ENCODE results near the gene TMEM44. TPM values are rescaled to one million over a fixed set of nuclear protein-coding genes. Genes with fewer than 3 reads are reported as not detected.

The TMEM44 gene
- total RNA-seq, 4 donors from 2014 or later = 7.7 to 51.2 (median 23.5) TPM

DNA sequence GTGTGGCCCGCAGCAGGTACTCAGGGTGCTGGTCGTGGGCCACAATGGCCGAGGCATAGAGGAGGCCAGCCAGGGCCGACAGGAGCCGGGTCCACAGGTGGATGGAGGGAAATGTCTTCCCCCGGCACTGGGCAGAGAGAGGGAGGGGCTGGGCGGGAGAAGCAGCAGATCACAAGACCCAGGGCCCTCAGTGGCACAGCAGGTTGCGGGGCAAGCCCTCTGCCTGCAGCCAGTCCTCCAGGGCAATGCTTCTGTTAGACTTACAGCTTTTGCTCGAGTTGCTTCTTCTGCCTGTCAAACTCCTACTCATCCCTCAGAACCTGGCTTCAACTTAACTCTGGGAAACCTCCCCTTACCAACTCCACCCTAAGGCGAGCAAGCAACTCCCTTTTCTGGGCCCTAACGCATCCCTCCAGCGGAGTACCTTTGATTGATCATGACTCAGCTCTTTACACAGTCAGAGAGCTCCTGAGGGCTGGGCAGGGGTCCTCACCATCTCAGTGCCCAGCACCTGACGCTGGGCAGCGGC is 16.0 kb downstream of the TMEM44 start:
- TF ChIP-seq POLR2A (IDR thresholded peaks at IDR 0.05) = no peak
- TF ChIP-seq, protein P1, sequence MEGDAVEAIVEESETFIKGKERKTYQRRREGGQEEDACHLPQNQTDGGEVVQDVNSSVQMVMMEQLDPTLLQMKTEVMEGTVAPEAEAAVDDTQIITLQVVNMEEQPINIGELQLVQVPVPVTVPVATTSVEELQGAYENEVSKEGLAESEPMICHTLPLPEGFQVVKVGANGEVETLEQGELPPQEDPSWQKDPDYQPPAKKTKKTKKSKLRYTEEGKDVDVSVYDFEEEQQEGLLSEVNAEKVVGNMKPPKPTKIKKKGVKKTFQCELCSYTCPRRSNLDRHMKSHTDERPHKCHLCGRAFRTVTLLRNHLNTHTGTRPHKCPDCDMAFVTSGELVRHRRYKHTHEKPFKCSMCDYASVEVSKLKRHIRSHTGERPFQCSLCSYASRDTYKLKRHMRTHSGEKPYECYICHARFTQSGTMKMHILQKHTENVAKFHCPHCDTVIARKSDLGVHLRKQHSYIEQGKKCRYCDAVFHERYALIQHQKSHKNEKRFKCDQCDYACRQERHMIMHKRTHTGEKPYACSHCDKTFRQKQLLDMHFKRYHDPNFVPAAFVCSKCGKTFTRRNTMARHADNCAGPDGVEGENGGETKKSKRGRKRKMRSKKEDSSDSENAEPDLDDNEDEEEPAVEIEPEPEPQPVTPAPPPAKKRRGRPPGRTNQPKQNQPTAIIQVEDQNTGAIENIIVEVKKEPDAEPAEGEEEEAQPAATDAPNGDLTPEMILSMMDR (IDR thresholded peaks at IDR 0.05) = no peak
- H3K4me3 ChIP-seq = no peak overlapping the region
- H3K4me1 ChIP-seq = peaks cover 0 to 4% (median 0%) of the 10 kb centered on the region in 4 donors
- no peaks in the 10 kb centered on the region for H3K27me3 ChIP-seq
- no peaks in the 10 kb centered on the region for H3K36me3 ChIP-seq
- no peak for DNase-seq
- H3K9me3 ChIP-seq = no peaks in the 10 kb centered on the region
- no peak overlapping the region for H3K27ac ChIP-seq

DNA sequence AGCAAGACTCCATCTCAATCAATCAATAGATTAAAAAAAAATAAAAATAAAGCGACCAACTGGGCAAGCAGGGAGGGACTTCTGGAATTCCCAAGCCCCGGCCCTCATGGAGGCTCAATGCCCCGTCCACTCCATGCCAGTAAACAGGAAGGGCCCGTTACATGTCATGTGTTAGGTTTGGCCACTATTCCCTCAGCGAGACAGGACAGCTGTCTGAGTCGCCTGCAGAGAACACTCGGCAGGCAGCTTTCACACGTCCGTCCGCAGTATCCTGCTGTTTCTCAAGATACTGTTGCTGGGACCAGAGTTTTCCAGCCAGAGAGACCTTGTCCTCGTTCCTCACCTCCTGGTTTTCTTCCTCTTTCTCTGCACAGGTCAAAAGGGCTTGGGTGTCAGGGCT is 18.0 kb downstream of the TMEM44 start:
- H3K36me3 ChIP-seq = no peaks in the 10 kb centered on the region

DNA sequence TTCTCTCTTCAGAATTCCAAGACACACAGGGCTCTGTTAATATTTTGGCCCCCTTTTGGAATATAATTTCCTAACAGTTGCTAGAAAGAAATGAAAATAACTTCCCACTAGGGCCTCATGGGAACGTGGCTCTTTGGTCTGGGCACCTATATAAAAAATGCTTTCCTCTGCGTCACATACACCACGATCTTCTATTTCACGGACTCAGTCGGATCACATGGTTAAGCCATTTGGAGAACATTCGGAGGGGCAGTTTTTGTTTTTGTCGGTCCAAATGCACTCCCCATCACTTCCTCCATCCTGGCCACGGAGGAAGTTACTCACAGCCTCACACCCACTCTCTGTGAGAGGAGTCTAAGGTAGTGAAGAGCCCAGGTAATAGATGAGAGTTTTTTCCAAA is 21.0 kb downstream of the TMEM44 start:
- no peak for TF ChIP-seq POLR2A (IDR thresholded peaks at IDR 0.05)
- TF ChIP-seq, protein P1 (IDR thresholded peaks at IDR 0.05) = no peak
- no peak for DNase-seq
- Histone ChIP-seq H3K4me3 (no peak overlapping the region), H3K27ac (no peak overlapping the region), H3K9me3 (no peaks in the 10 kb centered on the region), H3K27me3 (no peaks in the 10 kb centered on the region), H3K4me1 (no peaks in the 10 kb centered on the region), H3K36me3 (no peaks in the 10 kb centered on the region)

More for the DNA sequence above, 18.0 kb downstream of the TMEM44 start:
- no peak for TF ChIP-seq POLR2A (IDR thresholded peaks at IDR 0.05)
- TF ChIP-seq, protein P1 (IDR thresholded peaks at IDR 0.05) = no peak
- Histone ChIP-seq H3K27ac (no peak overlapping the region), H3K27me3 (no peaks in the 10 kb centered on the region), H3K4me1 (no peaks in the 10 kb centered on the region), H3K4me3 (no peak overlapping the region), H3K9me3 (no peaks in the 10 kb centered on the region)
- DNase-seq = no peak

DNA sequence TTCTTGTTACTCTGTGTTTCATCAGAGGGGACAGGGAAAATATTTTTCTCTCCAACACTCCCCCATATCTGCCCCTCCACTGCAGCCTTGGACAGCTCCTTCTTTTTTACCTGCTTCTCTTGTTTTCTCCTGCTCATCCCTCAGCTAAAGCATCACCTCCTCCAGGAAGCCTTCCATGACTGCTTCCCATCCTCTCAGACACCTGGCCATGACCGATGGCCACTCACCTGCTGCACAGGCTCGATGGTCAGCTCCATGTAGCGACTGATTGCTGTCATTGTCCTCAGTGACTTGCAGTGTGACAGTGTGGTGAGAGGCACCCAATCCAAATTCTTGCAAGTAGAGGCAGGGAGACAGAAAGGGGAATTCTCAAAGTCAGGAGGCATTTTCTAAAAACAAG is 22.5 kb downstream of the TMEM44 start:
- no peak overlapping the region for H3K27ac ChIP-seq
- H3K9me3 ChIP-seq = no peaks in the 10 kb centered on the region
- DNase-seq = no peak
- H3K4me3 ChIP-seq = no peak overlapping the region
- no peak for TF ChIP-seq POLR2A (IDR thresholded peaks at IDR 0.05)
- TF ChIP-seq, protein P1 (IDR thresholded peaks at IDR 0.05) = no peak
- H3K4me1 ChIP-seq = no peaks in the 10 kb centered on the region
- H3K27me3 ChIP-seq = no peaks in the 10 kb centered on the region
- H3K36me3 ChIP-seq = no peaks in the 10 kb centered on the region

DNA sequence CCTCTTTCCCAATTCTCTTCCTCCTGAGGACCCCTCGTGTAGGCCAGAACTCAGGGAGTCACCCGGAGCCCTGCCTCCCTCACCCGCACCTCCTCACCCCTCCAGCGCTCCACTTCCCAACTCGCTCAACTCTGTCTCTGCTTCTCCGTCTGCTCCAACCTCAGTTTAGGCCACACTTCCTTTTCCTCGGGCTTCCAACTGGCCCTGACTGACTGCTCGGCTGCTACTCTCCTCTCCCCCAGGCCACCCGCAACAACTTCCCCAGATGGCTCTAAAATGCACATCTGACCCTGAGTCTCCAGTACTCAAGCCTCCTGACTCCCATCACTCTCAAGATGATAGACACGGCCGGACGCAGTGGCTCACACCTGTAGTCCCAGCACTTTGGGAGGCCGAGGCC is 23.6 kb downstream of the TMEM44 start:
- Histone ChIP-seq H3K4me1 (no peaks in the 10 kb centered on the region), H3K4me3 (no peak overlapping the region), H3K27me3 (no peaks in the 10 kb centered on the region), H3K36me3 (peaks cover 0 to under 1% (median 0%) of the 10 kb centered on the region in 3 donors), H3K27ac (no peak overlapping the region), H3K9me3 (no peaks in the 10 kb centered on the region)
- no peak for TF ChIP-seq POLR2A (IDR thresholded peaks at IDR 0.05)
- DNase-seq = no peak

DNA sequence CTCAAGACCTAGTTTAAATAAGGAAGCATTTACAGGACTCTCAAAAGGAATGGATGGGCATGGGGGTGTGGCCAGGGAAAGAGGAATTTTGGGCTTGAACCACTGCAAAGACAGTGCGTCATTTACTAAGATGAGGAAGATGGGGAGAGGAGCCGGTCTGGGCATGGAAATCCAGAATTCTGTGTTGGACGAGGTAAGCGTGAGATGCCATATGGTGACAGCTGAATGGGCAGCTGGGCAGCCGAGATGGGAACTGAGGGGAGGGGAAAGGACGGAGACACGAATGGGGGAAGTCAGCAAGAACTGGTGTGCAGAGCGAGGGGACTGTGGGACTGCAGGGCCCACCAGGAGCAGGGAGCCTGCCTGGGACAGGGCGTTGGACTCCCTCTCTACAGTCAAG is 24.2 kb downstream of the TMEM44 start:
- Histone ChIP-seq H3K4me3 (no peak overlapping the region), H3K27me3 (no peaks in the 10 kb centered on the region), H3K9me3 (no peaks in the 10 kb centered on the region), H3K4me1 (no peaks in the 10 kb centered on the region), H3K27ac (no peak overlapping the region), H3K36me3 (peaks cover 0 to 4% (median 0%) of the 10 kb centered on the region in 3 donors)
- no peak for DNase-seq
- TF ChIP-seq POLR2A (IDR thresholded peaks at IDR 0.05) = no peak
- TF ChIP-seq, protein P1 (IDR thresholded peaks at IDR 0.05) = no peak
